Nucleus accumbens (tissue), 56 donors: ENCODE measurements around the gene CNTD1.

Experiments
- DNase-seq, 56 donors: peaks; one replicate each; lab custom pipeline; 2025; lab: John Stamatoyannopoulos, UW

Gene CNTD1

GRCh38 chr17:42779304-42779935 lies 19.2 kb upstream of the CNTD1 start:
- no peak for DNase-seq

- DNase-seq, result peak in 1 of 56 donors; percentile 17
These were observed 18.5 kb upstream of the CNTD1 start, which contains the start of gene WNK4 for GRCh38 chr17:42779936-42780850. TSS of gene WNK4 (plus strand) at chr17:42780610. CDS start at chr17:42780699, 89 bp downstream.

- no peak for DNase-seq
These were observed 17.6 kb upstream of the CNTD1 start for GRCh38 chr17:42780851-42781638.

- no peak for DNase-seq
These were observed 17.0 kb upstream of the CNTD1 start for GRCh38 chr17:42781639-42782165.

DNA sequence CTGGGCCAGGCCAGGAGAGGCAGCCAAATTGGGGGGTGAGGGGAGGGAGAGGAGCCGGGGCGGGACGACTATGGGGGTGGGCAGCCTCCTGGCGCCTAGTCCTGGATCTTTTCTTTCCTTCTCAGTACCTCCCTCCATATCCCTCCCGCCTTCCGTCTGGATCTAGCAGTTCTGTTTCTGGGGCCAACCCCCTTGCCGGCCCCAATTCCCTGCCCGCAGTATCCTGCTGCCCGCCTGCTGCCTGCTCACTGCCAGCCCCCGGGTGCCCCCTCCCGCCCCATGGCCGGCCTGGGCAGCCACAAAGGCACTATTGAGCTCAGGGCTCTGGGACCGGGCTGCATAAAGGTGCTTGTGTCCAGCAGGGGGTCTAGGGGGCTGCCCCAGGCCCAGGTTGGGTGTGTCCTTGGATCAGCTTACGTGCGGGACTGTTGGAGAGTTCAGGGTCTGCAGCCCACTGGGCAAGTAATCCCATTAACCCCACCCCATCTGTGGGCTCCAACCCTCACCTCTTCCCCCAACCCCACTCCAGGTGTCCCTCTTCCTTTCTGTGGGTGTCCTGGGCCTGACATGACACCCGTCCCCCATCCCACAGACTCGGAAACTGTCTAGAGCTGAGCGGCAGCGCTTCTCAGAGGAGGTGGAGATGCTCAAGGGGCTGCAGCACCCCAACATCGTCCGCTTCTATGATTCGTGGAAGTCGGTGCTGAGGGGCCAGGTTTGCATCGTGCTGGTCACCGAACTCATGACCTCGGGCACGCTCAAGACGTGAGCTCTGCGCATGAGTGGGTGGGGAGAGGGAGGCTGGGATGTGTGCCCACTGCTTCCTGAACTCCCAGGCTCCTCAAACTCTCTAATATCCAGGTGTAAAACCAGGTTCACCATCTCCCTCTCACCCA lies 16.2 kb upstream of the CNTD1 start:
- DNase-seq, result peak in 2 of 56 donors; percentile 13 to 33

- no peak for DNase-seq
These were observed 15.4 kb upstream of the CNTD1 start for GRCh38 chr17:42783062-42783790.

GRCh38 chr17:42783791-42784138 lies 14.9 kb upstream of the CNTD1 start:
- no peak for DNase-seq

DNA sequence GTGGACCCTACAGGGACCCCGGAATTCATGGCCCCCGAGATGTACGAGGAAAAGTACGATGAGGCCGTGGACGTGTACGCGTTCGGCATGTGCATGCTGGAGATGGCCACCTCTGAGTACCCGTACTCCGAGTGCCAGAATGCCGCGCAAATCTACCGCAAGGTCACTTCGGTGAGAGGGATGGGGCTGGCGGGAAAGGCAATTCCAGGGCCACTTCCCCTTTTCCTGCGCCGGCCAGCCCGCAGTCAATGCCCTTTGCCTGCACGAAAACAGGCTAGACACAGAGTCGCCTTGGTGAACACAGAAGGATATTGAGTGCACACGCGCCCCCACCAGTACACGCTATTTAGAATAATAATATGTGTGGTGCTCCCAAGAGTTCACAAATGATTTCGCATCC lies 14.3 kb upstream of the CNTD1 start:
- DNase-seq, result no peak

DNA sequence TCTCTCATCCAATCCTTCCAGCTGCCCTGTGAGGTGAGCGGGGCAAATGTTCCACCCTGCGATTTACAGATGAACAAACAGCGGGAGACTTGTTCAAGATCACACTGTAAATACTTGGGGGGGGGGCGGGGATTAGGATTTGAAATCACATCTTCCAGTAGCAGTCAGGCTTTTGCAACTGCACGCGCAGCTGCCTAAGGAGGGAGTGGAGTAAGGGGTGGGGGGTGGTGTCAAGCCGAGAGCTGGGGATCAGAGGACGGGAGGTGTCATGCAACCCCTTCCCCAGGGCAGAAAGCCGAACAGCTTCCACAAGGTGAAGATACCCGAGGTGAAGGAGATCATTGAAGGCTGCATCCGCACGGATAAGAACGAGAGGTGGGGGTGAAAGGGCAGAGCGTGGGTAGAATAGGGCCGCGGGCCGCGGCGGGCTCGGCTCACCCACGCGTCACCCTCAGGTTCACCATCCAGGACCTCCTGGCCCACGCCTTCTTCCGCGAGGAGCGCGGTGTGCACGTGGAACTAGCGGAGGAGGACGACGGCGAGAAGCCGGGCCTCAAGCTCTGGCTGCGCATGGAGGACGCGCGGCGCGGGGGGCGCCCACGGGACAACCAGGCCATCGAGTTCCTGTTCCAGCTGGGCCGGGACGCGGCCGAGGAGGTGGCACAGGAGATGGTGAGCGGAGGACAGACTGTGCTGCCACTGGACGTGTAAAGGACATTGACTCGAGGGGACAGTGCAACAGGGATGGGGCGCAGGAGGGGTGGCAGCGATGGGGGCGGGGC lies 13.7 kb upstream of the CNTD1 start:
- DNase-seq, result no peak

GRCh38 chr17:42787266-42787665 lies 11.4 kb upstream of the CNTD1 start:
- DNase-seq, result no peak

- no peak for DNase-seq
These were observed 6.7 kb upstream of the CNTD1 start for GRCh38 chr17:42791948-42792347.

DNA sequence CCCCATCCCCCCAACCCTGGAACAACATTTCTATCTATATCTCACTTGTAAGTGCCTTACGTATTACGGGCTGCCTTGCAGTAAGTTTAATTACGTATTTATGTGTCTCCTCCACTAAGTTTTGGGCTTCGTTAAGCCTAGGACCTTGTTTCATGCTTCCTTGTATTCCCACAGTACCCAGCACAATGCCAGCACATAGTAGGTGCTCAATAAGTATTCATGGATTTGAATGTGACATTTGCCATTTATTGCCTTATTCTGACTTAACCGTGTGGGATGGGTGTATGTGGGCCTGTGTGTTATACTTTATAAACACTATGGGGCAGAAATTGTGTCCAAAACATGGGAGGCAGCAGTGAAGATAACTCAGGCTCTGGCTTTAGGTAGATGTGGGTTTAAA lies 6.1 kb upstream of the CNTD1 start:
- DNase-seq, result no peak

DNA sequence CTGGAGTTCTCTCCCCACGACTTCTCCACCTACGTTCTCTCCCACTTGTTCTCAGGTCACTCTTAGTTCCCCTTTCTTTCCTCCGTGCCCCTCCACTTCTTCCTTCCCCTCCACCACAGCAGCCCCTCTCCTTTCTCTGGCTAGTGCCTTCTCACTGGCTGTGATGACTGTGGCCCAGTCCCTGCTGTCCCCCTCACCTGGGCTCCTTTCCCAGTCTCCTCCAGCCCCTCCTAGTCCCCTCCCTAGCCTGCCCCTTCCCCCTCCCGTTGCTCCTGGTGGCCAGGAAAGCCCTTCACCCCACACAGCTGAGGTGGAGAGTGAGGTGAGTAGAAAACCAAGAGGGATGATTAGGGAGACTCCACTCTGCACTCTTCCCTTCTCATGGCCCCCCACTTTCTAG lies 3.6 kb upstream of the CNTD1 start:
- DNase-seq, result no peak

- no peak for DNase-seq
These were observed 3.2 kb upstream of the CNTD1 start for GRCh38 chr17:42795465-42795864.

GRCh38 chr17:42796066-42796758 lies 2.4 kb upstream of the CNTD1 start:
- DNase-seq, result no peak

DNA sequence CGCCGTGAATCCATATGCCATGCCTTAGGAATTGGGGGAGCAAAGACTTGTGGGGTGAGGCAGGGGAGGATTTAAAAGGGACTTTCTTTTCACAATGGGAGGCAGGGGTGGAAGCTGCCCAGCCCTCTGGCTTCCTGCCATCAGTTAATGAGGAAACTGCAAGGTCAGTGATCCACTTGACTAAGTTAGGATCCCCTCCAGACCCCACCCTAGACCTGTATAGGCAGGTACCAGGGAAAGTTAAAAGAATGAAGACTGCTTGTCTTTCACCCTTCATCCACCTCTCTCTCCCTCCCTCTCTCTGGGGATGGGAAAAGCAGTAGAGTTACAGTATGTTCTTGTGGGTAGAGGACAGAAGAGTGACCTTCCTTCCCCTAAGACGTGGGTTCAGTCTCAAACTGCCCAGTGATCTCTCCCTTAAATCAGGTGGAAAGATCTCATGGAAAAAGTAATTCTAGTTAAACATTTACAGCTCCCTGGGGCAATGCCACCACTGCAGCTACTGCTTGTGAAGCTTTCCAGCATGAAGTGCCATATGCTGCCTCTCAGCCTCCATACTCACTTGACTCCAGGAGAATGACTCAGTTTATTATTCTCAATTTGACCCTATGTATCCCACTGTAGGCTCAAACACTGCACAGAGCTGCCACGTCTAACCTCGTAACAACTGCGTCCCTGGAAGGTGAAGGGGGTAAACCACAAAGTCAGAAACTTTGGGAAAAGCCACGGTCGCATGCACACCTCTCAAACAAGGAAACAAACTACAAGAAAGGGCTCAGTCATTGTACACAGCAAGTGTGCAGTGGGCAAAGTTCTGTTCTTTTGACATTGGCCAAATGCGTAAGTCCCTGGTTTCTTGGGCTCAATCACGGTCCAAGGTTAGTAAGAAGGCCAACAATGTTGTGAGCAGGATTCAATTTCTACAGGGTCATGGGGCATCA lies 1.3 kb upstream of the CNTD1 start:
- DNase-seq, result no peak

GRCh38 chr17:42798011-42798382 lies 664 bp upstream of the CNTD1 start:
- peak in 1 of 56 donors; percentile 32 for DNase-seq
